Measurements from ENCODE around the gene OPN4. TPM values are rescaled to one million over a fixed set of nuclear protein-coding genes. Genes with fewer than 3 reads are reported as not detected.

OPN4 gene
- total and polyA plus RNA-seq, 8 donors, result not detected

DNA sequence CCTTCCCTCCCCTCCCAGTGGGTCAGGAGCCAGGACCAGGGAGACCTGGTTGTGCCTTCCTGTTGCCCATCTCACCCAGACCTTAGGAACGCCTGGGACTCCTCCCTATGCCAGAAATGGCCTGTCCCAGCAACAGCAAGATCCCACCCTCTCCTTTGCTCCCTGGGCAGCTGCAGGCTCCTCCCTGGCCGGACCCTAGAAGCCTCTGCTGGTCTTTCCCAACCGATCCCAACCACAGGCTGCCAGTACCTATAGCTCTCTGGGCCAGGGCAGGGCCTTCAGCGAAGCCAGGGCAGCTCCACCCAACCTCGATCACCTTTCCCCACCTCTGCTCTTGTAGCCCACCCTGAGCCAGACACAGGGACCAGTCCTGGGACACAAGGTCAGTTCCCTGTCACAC, 35.9 kb downstream of the OPN4 start:
- TF ChIP-seq, protein P1, sequence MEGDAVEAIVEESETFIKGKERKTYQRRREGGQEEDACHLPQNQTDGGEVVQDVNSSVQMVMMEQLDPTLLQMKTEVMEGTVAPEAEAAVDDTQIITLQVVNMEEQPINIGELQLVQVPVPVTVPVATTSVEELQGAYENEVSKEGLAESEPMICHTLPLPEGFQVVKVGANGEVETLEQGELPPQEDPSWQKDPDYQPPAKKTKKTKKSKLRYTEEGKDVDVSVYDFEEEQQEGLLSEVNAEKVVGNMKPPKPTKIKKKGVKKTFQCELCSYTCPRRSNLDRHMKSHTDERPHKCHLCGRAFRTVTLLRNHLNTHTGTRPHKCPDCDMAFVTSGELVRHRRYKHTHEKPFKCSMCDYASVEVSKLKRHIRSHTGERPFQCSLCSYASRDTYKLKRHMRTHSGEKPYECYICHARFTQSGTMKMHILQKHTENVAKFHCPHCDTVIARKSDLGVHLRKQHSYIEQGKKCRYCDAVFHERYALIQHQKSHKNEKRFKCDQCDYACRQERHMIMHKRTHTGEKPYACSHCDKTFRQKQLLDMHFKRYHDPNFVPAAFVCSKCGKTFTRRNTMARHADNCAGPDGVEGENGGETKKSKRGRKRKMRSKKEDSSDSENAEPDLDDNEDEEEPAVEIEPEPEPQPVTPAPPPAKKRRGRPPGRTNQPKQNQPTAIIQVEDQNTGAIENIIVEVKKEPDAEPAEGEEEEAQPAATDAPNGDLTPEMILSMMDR (IDR thresholded peaks at IDR 0.05), result no peak
- no peak for TF ChIP-seq POLR2A (IDR thresholded peaks at IDR 0.05)
- no peak for TF ChIP-seq EP300 (IDR thresholded peaks at IDR 0.05)
- TF ChIP-seq POLR2AphosphoS5 (IDR thresholded peaks at IDR 0.05), result no peak
- Histone ChIP-seq H3K27me3 (peaks cover 0 to 9% (median 0%) of the 10 kb centered on the region in 3 donors), H3K4me3 (no peak overlapping the region), H3K9me3 (no peaks in the 10 kb centered on the region), H3K36me3 (no peaks in the 10 kb centered on the region), H3K4me1 (peaks cover 7 to 44% (median 22%) of the 10 kb centered on the region in 4 donors), H3K27ac (no peak overlapping the region)
- no peak for DNase-seq
- 76 to 93% (median 89%) methylated on average over 5 of the region's 5 CpGs for WGBS, 5 donors
- intact Hi-C loops (cut with DNase I; ENCODE audit: low total_unique reads), result no loop called here

DNA sequence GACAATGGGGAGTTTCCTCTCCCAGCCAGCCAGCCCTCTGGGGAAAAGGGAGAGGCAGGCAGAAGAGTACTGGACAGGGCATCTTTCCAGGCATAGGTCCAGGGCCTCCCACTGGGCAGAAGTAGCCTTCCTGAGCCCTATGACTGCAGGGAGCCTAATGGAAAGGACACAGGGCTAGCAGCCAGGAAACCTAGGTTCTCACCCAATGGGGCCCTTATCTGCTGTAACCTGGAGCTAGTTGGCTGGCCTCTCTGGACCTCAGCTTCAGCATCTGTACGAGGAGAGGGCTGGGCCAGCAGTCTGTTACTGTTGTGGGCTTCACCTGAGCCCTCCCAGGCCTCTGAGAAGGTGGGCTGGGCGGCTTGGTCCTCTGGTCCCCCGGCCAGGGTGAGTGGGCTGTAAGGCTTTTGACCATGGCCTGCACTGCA, 36.3 kb downstream of the OPN4 start:
- Histone ChIP-seq H3K27ac (no peak overlapping the region), H3K4me3 (no peak overlapping the region), H3K9me3 (no peaks in the 10 kb centered on the region), H3K27me3 (peaks cover 0 to 5% (median 0%) of the 10 kb centered on the region in 3 donors), H3K36me3 (no peaks in the 10 kb centered on the region), H3K4me1 (peaks cover 7 to 42% (median 22%) of the 10 kb centered on the region in 4 donors)
- TF ChIP-seq POLR2AphosphoS5 (IDR thresholded peaks at IDR 0.05), result no peak
- TF ChIP-seq, protein P1 (IDR thresholded peaks at IDR 0.05), result no peak
- no peak for TF ChIP-seq EP300 (IDR thresholded peaks at IDR 0.05)
- TF ChIP-seq POLR2A (IDR thresholded peaks at IDR 0.05), result no peak
- DNase-seq, result no peak
- 63 to 78% (median 68%) methylated on average over 3 of the region's 3 CpGs; no CpG with 5 or more reads in 1 of the 5 donors for WGBS, 5 donors
- intact Hi-C loops (cut with DNase I; ENCODE audit: low total_unique reads), result no loop called here

DNA sequence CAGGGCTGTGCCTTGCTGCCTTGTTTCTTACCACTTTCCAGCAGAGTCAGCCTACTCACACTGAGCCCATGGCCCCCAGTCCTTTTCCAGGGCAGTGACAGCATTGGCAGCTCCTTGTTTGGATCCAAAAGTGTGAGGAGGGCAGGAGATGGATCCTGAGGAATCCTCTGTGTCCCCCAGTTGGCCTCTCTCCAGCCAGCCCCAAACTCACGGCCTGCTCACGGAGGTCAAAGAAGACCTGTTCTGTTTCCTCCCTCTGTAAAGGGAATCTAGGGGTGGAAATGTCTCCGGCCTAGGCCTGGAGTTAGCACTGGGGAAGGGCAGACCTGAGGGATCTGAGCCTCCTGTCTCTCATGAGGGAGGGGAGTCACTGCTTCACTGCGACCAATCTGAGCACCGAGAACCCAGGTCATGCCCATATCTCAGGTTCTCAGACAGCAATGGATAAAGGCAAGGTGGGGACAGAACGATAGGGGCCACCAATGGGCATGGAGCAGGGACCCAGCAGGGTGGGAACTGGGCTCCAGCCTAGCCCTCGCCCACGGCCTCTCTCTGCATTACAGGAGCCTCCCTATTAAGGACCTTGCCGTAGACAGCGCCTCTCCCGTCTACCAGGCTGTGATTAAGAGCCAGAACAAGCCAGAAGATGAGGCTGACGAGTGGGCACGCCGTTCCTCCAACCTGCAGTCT, 37.1 kb downstream of the OPN4 start:
- H3K36me3 ChIP-seq, result no peaks in the 10 kb centered on the region
- H3K27me3 ChIP-seq, result no peaks in the 10 kb centered on the region
- no peaks in the 10 kb centered on the region for H3K9me3 ChIP-seq
- H3K4me1 ChIP-seq, result peaks cover 7 to 42% (median 22%) of the 10 kb centered on the region in 4 donors
- H3K27ac ChIP-seq, result no peak overlapping the region
- no peak overlapping the region for H3K4me3 ChIP-seq
- intact Hi-C loops (cut with DNase I; ENCODE audit: low total_unique reads), result no loop called here
- no peak for DNase-seq
- TF ChIP-seq POLR2A (IDR thresholded peaks at IDR 0.05) (no peak), POLR2AphosphoS5 (IDR thresholded peaks at IDR 0.05) (no peak)
- TF ChIP-seq, protein P1 (IDR thresholded peaks at IDR 0.05), result no peak
- 81 to 96% (median 91%) methylated on average over 9 to 14 of the region's 14 CpGs for WGBS, 5 donors

DNA sequence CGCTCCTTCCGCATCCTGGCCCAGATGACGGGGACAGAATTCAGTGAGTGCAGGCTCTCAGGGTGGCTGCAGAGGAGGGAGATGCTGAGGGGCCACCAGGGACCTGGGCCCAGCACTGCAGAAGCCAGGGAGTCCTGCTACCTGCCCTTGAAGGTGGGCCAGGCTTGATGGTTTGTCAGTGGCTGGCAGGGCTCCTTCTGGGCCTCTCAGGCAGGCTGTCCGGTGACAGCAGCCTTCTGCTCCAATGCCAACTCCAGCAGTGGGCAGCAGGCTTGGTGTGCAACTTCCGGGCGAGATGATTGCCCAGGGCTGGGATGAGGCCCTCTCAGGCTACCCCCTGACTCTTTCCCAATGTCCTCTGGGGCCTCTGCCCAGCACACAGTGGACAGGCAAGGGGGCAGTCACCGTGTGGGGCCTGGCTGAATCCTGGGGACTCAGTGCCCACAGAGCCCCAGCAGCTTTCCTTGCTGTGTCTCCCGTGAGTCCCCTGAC, 37.7 kb downstream of the OPN4 start:
- H3K36me3 ChIP-seq, result no peaks in the 10 kb centered on the region
- TF ChIP-seq POLR2A (IDR thresholded peaks at IDR 0.05), result no peak
- TF ChIP-seq, protein P1 (IDR thresholded peaks at IDR 0.05), result no peak
- no peak for TF ChIP-seq POLR2AphosphoS5 (IDR thresholded peaks at IDR 0.05)
- TF ChIP-seq EP300 (IDR thresholded peaks at IDR 0.05), result no peak
- WGBS, 5 donors, result 80 to 97% (median 94%) methylated on average over 4 to 8 of the region's 8 CpGs
- H3K4me3 ChIP-seq, result no peak overlapping the region
- no peak overlapping the region for H3K27ac ChIP-seq
- H3K4me1 ChIP-seq, result peaks cover 7 to 42% (median 22%) of the 10 kb centered on the region in 4 donors
- no peak for DNase-seq
- H3K9me3 ChIP-seq, result no peaks in the 10 kb centered on the region
- no peaks in the 10 kb centered on the region for H3K27me3 ChIP-seq
- intact Hi-C loops (cut with DNase I; ENCODE audit: low total_unique reads), result no loop called here
